Natural killer cell (primary cell): ENCODE data around the gene AKAP1. TPM values are rescaled to one million over a fixed set of nuclear protein-coding genes. Genes with fewer than 3 reads are reported as not detected.

ENCODE experiments used
- ATAC-seq, 3 donors: fragments of 150-1000 bp in 2 of 3; fragments of 200-7000 bp in 1 of 3; cut with Tn5 transposase; 1 replicate in 1 of 3; 2 replicates in 2 of 3; pipeline ENCODE4 v1.10.0; 2021; ENCODE audit warnings: mild to moderate bottlenecking in 2 of 3, moderate library complexity in 2 of 3
- DNase-seq, 2 donors: peaks; one replicate each; pipeline versions ENCODE4 v3.0.0 to v3.0.0-alpha.2; 2013 to 2021; ENCODE audit warnings: mixed read lengths in 1 of 2
- H3K27ac ChIP-seq: one replicate; pipeline ENCODE4 v1.5.1; 2013; ENCODE audit warnings: mild to moderate bottlenecking, low read length
- H3K27me3 ChIP-seq: one replicate; pipeline ENCODE4 v1.6.1; 2013; ENCODE audit warnings: low read length; ENCODE audit not compliant: control insufficient read depth, insufficient read depth
- H3K36me3 ChIP-seq: one replicate; pipeline ENCODE4 v1.6.1; 2013; ENCODE audit warnings: low read length; ENCODE audit not compliant: control insufficient read depth, insufficient read depth
- H3K4me1 ChIP-seq: one replicate; pipeline ENCODE4 v1.6.1; 2013; ENCODE audit warnings: low read length; ENCODE audit not compliant: control insufficient read depth, insufficient read depth
- H3K4me3 ChIP-seq: one replicate; pipeline ENCODE4 v1.5.1; 2013; ENCODE audit warnings: low read length
- H3K9me3 ChIP-seq: one replicate; pipeline ENCODE4 v1.6.1; 2013; ENCODE audit warnings: low read length; ENCODE audit not compliant: control insufficient read depth, insufficient read depth
- H3K27ac Mint-ChIP-seq, 2 donors: one replicate each; pipeline ENCODE4 v1.8.0; 2022; ENCODE audit warnings: mild to moderate bottlenecking in 2 of 2, mixed read lengths in 2 of 2, moderate library complexity in 1 of 2
- H3K27me3 Mint-ChIP-seq, 2 donors: one replicate each; pipeline ENCODE4 v1.8.0; 2022; ENCODE audit warnings: low read depth in 2 of 2, mixed read lengths in 2 of 2
- H3K36me3 Mint-ChIP-seq: one replicate; pipeline ENCODE4 v1.8.0; 2022; ENCODE audit warnings: mixed read lengths
- H3K4me1 Mint-ChIP-seq, 2 donors: one replicate each; pipeline ENCODE4 v1.8.0; 2022; ENCODE audit warnings: mixed read lengths in 2 of 2
- H3K4me3 Mint-ChIP-seq: one replicate; pipeline ENCODE4 v1.8.0; 2022; ENCODE audit warnings: mild to moderate bottlenecking, moderate library complexity, mixed read lengths
- H3K9me3 Mint-ChIP-seq, 2 donors: one replicate each; pipeline ENCODE4 v1.8.0; 2022; ENCODE audit warnings: mixed read lengths in 2 of 2
- CTCF ChIP-seq: fragments of 200-600 bp; IDR thresholded peaks from one replicate; pipeline ENCODE4 v1.8.0; 2022; ENCODE audit warnings: antibody characterized with exemption
- WGBS: methylation state at CpG from one replicate; pipeline ENCODE4 v1.1.7; 2013; ENCODE audit warnings: missing lambda C conversion rate; ENCODE audit not compliant: insufficient coverage; 5-methylcytosine and 5-hydroxymethylcytosine counted together
- intact Hi-C: fragments of 100-400 bp; cut with micrococcal nuclease; formaldehyde crosslinking; loops from one replicate; pipeline ENCODE4 v1.14.2; 2022
- total RNA-seq, 4 donors: library from RNA; stranded (reverse); fragments of 120-200 nt in 1 of 4; gene quantifications; one replicate each; pipeline versions ENCODE4 v1.2.3 to v1.2.4, GENCODE V29; 2013 to 2022

AKAP1 gene
- total RNA-seq, 3 donors from 2014 or later (not counting 1 experiment from before 2014, with no cell fraction given), result 9.8 to 15.8 (median 11.4) TPM

GRCh38 chr17:57044976-57045867 is 39.8 kb upstream of the AKAP1 start:
- H3K9me3 Mint-ChIP-seq, result no peaks in the 10 kb centered on the region

GRCh38 chr17:57045868-57046704 is 39.0 kb upstream of the AKAP1 start:
- no peak overlapping the region for H3K27ac ChIP-seq
- peak; percentile 66 to 89 (median 79) for ATAC-seq
- peak overlapping the region in 1 of 2 donors; percentile 82 for H3K27ac Mint-ChIP-seq
- H3K4me1 ChIP-seq, result peaks cover 16% of the 10 kb centered on the region
- peak overlapping the region; percentile 39 for H3K4me3 ChIP-seq
- WGBS, result 4% methylated on average over 68 of the region's 69 CpGs
- intact Hi-C loops, result no loop called here
- TF ChIP-seq CTCF, result no peak
- peaks cover 35 to 51% of the 10 kb centered on the region in 2 donors for H3K27me3 Mint-ChIP-seq
- H3K9me3 Mint-ChIP-seq, result no peaks in the 10 kb centered on the region
- H3K4me3 Mint-ChIP-seq, result peak overlapping the region; percentile 84
- peaks cover 18% of the 10 kb centered on the region for H3K27me3 ChIP-seq
- H3K36me3 ChIP-seq, result no peaks in the 10 kb centered on the region
- H3K9me3 ChIP-seq, result no peaks in the 10 kb centered on the region
- H3K36me3 Mint-ChIP-seq, result no peaks in the 10 kb centered on the region
- H3K4me1 Mint-ChIP-seq, result peaks cover 23 to 25% of the 10 kb centered on the region in 2 donors
- peak; percentile 31 to 48 for DNase-seq

More at GRCh38 chr17:57044976-57045867, 39.8 kb upstream of the AKAP1 start:
- no peak for TF ChIP-seq CTCF
- H3K4me3 Mint-ChIP-seq, result peak overlapping the region; percentile 84
- DNase-seq (no peak), ATAC-seq (no peak)
- peaks cover 16% of the 10 kb centered on the region for H3K4me1 ChIP-seq
- 28% methylated on average over 48 of the region's 49 CpGs for WGBS
- H3K36me3 Mint-ChIP-seq, result no peaks in the 10 kb centered on the region
- H3K36me3 ChIP-seq, result no peaks in the 10 kb centered on the region
- H3K9me3 ChIP-seq, result no peaks in the 10 kb centered on the region
- H3K27me3 ChIP-seq, result peaks cover 18% of the 10 kb centered on the region
- intact Hi-C loops, result no loop called here
- H3K27me3 Mint-ChIP-seq, result peaks cover 39 to 60% of the 10 kb centered on the region in 2 donors
- H3K27ac Mint-ChIP-seq, result peak overlapping the region in 1 of 2 donors; percentile 82
- H3K4me3 ChIP-seq, result peak overlapping the region; percentile 39
- H3K4me1 Mint-ChIP-seq, result peaks cover 23 to 25% of the 10 kb centered on the region in 2 donors
- no peak overlapping the region for H3K27ac ChIP-seq

- Mint-ChIP-seq H3K27ac (peak overlapping the region in 1 of 2 donors; percentile 82), H3K4me1 (peaks cover 23 to 25% of the 10 kb centered on the region in 2 donors), H3K36me3 (no peaks in the 10 kb centered on the region), H3K4me3 (peak overlapping the region; percentile 84), H3K9me3 (no peaks in the 10 kb centered on the region), H3K27me3 (peaks cover 35 to 45% of the 10 kb centered on the region in 2 donors)
- H3K9me3 ChIP-seq, result no peaks in the 10 kb centered on the region
- WGBS, result 45% methylated on average over 17 of the region's 18 CpGs
- H3K36me3 ChIP-seq, result no peaks in the 10 kb centered on the region
- H3K4me1 ChIP-seq, result peaks cover 16% of the 10 kb centered on the region
- TF ChIP-seq CTCF, result no peak
- ATAC-seq (no peak), DNase-seq (peak in 1 of 2 donors; percentile 3)
- peaks cover 18% of the 10 kb centered on the region for H3K27me3 ChIP-seq
- intact Hi-C loops, result no loop called here
- no peak overlapping the region for H3K27ac ChIP-seq
- H3K4me3 ChIP-seq, result peak overlapping the region; percentile 39
Measured at GRCh38 chr17:57046749-57047148, 38.3 kb upstream of the AKAP1 start.
